HepG2 (cell line): ENCODE data around the gene CDK10. TPM values are rescaled to one million over a fixed set of nuclear protein-coding genes. Genes with fewer than 3 reads are reported as not detected.

Source experiments
- ATAC-seq: fragments of 200-7000 bp; cut with Tn5 transposase; 3 replicates; pipeline ENCODE4 v1.9.1; 2020; ENCODE audit warnings: mild to moderate bottlenecking, moderate library complexity
- BruUV-seq: library from RNA; stranded (reverse); fragments of 400-500 nt; replicated peaks from 2 replicates; lab custom pipeline; 2021; lab: Mats Ljungman, UMichigan
- CTCF ChIA-PET: fragments of 300-600 bp; formaldehyde crosslinking; extraction: SDS; loops from one replicate; lab custom pipeline; 2021; ENCODE audit warnings: low total read pairs, inconsistent platforms, low intra/inter-chr PET ratio; lab: Yijun Ruan, JAX
- POLR2A ChIA-PET: fragments of 350-600 bp; sonication (Branson Sonifier 250); formaldehyde crosslinking; loops from one replicate; lab custom pipeline; 2020; ENCODE audit warnings: antibody characterized with exemption, inconsistent platforms; lab: Yijun Ruan, JAX
- DNase-seq: peaks from one replicate; pipeline ENCODE4 v3.0.0-alpha.2; 2015; ENCODE audit warnings: low spot score
- FAIRE-seq: peaks from 3 replicates; lab custom pipeline; 2011; peaks lifted over from hg19 to GRCh38; lab: Jason Lieb, UNC
- H2AFZ ChIP-seq: one replicate; pipeline ENCODE4 v1.6.1; 2011; ENCODE audit warnings: low read length, inconsistent platforms
- H3K27ac ChIP-seq: fragments of 300-600 bp; 3 replicates; pipeline ENCODE4 v1.8.0; 2011; ENCODE audit warnings: mixed run types, mild to moderate bottlenecking, mixed read lengths, low read length, inconsistent platforms; ENCODE audit not compliant: insufficient read depth; ENCODE audit errors: extremely low read length
- H3K27me3 ChIP-seq, 2 experiments: fragments of 200-600 bp in 1 of 2; 2 replicates in 1 of 2; 3 replicates in 1 of 2; pipeline versions ENCODE4 v1.6.0 to v1.8.0; 2011; ENCODE audit warnings: low read length in 2 of 2, mild to moderate bottlenecking in 2 of 2, moderate library complexity in 2 of 2, inconsistent platforms in 1 of 2; ENCODE audit not compliant: insufficient read depth in 2 of 2, control insufficient read depth in 1 of 2
- H3K36me3 ChIP-seq, 2 experiments: fragments of 200-600 bp in 1 of 2; replicated peaks in 1 of 2; 2 replicates in 1 of 2; 3 replicates in 1 of 2; pipeline versions ENCODE4 v1.5.1 to v1.8.0; 2011; ENCODE audit warnings: low read length in 2 of 2, inconsistent platforms in 1 of 2; ENCODE audit not compliant: insufficient read depth in 2 of 2, control insufficient read depth in 1 of 2
- H3K4me1 ChIP-seq: 2 replicates; pipeline ENCODE4 v1.5.1; 2012; ENCODE audit warnings: low read length, inconsistent platforms; ENCODE audit not compliant: insufficient read depth
- H3K4me2 ChIP-seq: 2 replicates; pipeline ENCODE4 v1.6.0; 2011; ENCODE audit warnings: low read depth, low read length, inconsistent platforms
- H3K4me3 ChIP-seq, 3 experiments: fragments of 200-600 bp in 1 of 3; sonication (generic), shearing (Covaris generic) in 1 of 3; replicated peaks in 1 of 3; 2 replicates each; pipeline ENCODE4 v1.5.1; 2011 to 2016; ENCODE audit warnings: low read length in 3 of 3, inconsistent platforms in 2 of 3, low read depth in 2 of 3, mild to moderate bottlenecking in 2 of 3, control low read depth in 1 of 3, mixed read lengths in 1 of 3; ENCODE audit not compliant: insufficient read depth in 1 of 3
- H3K79me2 ChIP-seq: one replicate; pipeline ENCODE4 v1.6.1; 2011; ENCODE audit warnings: low read length, inconsistent platforms; ENCODE audit not compliant: insufficient read depth
- H3K9ac ChIP-seq: 2 replicates; pipeline ENCODE4 v1.6.0; 2011; ENCODE audit warnings: mild to moderate bottlenecking, low read depth, low read length, inconsistent platforms; ENCODE audit not compliant: insufficient read depth
- H3K9me3 ChIP-seq: 2 replicates; pipeline ENCODE4 v1.5.1; 2012; ENCODE audit warnings: mild to moderate bottlenecking, low read length
- H4K20me1 ChIP-seq: 2 replicates; pipeline ENCODE4 v1.6.0; 2011; ENCODE audit warnings: inconsistent platforms, mild to moderate bottlenecking, low read length, moderate library complexity; ENCODE audit not compliant: insufficient read depth
- HOXA7 ChIP-seq: sonication (generic); formaldehyde crosslinking; IDR thresholded peaks from 2 replicates; pipeline ENCODE4 v1.8.1; 2022; ENCODE audit warnings: mild to moderate bottlenecking, missing genetic modification reagents, moderate library complexity
- MBNL3 ChIP-seq: fragments of 250-450 bp; sonication (Bioruptor Pico); conservative IDR thresholded peaks from 2 replicates; pipeline ENCODE4 v1.8.0; 2022; ENCODE audit warnings: mild to moderate bottlenecking, inconsistent platforms
- MYC ChIP-seq: sonication (generic); formaldehyde crosslinking; IDR thresholded peaks from 2 replicates; pipeline ENCODE4 v1.9.0; 2021; ENCODE audit warnings: missing genetic modification reagents, borderline replicate concordance
- NFRKB ChIP-seq: fragments of 450-650 bp; IDR thresholded peaks from 2 replicates; pipeline ENCODE4 v1.6.1; 2017
- SMC3 ChIP-seq: IDR thresholded peaks from 2 replicates; pipeline ENCODE4 v1.6.1; 2011; ENCODE audit warnings: low read length, improper control_type of control experiment
- TFAP4 ChIP-seq: sonication (generic); IDR thresholded peaks from 2 replicates; pipeline ENCODE4 v1.6.1; 2016; ENCODE audit warnings: low read depth, borderline replicate concordance
- ZNF687 ChIP-seq: sonication (generic); formaldehyde crosslinking; IDR thresholded peaks from 2 replicates; pipeline ENCODE4 v1.5.1; 2020; ENCODE audit warnings: mild to moderate bottlenecking, missing genetic modification reagents, moderate library complexity
- ZSCAN30 ChIP-seq: sonication (generic); formaldehyde crosslinking; IDR thresholded peaks from 2 replicates; pipeline ENCODE4 v1.5.0; 2020; ENCODE audit warnings: mild to moderate bottlenecking, missing genetic modification reagents
- WGBS: methylation state at CpG from one replicate; pipeline ENCODE4 v1.1.6; 2017; ENCODE audit warnings: low lambda C conversion rate; 5-methylcytosine and 5-hydroxymethylcytosine counted together
- in situ Hi-C: cut with HindIII; loops from 2 replicates; pipeline ENCODE4 v1.10.0; 2017; ENCODE audit warnings: low pct_unique_long_range_greater_than_20kb; ENCODE audit not compliant: extremely low pct_ligation_motif_present
- intact Hi-C: fragments of 100-400 bp; cut with micrococcal nuclease; formaldehyde crosslinking; loops from one replicate; pipeline ENCODE4 v1.10.0; 2022; ENCODE audit not compliant: unreplicated experiment
- polyA plus RNA-seq, 8 experiments: library from polyadenylated mRNA; depleted of rRNA in 3 of 8; stranded (reverse) in 7 of 8; unstranded in 1 of 8; fragments of >200 nt; fragmentation: Illumina TruSeq in 4 of 8; extraction: Trizol in 4 of 8; gene quantifications; 2 replicates each; pipeline versions ENCODE4 v1.2.1 to v1.2.3, GENCODE V29; 2011 to 2016; ENCODE audit warnings: low read depth in 4 of 8, missing spikeins in 1 of 8, mixed read lengths in 1 of 8; ENCODE audit not compliant: insufficient read depth in 1 of 8
- total RNA-seq, 5 experiments: library from RNA; depleted of rRNA; stranded (reverse); fragments of >200 nt; fragmentation: Illumina TruSeq; extraction: Trizol; gene quantifications; 2 replicates each; pipeline ENCODE4 v1.2.3, GENCODE V29; 2016; ENCODE audit warnings: low read depth in 1 of 5
- TF ChIP-seq, protein P1 (sequence below): sonication (generic); formaldehyde crosslinking; IDR thresholded peaks from 2 replicates; pipeline ENCODE4 v1.4.0; 2020; ENCODE audit warnings: mild to moderate bottlenecking, missing genetic modification reagents

CDK10 gene
- total and polyA plus RNA-seq, 2 of the 13 experiments (the other 11 are each of a cell fraction or from before 2014, with no cell fraction given): 2.5 to 3.9 TPM

DNA sequence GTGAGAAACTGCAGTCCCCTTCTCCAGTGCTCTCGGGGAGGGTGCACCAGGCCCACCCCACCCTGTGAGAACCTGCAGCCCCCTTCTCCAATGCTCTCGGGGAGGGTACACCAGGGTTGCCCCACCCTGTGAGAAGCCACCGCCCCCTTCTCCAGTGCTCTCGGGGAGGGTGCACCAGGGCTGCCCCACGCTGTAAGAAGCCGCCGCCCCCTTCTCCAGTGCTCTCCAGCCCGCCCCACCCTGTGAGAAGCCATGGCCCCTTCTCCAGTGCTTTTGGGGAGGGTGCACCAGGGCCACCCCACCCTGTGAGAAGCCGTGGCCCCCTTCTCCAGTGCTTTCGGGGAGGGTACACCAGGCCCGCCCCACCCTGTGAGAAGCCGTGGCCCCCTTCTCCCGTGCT lies 16.7 kb upstream of the CDK10 start:
- H3K27ac ChIP-seq: no peak overlapping the region
- no peak overlapping the region for H2AFZ ChIP-seq
- H3K4me2 ChIP-seq: no peak overlapping the region
- intact Hi-C loops (loop anchor here (2.0 kb wide), 1 partner anchor 17 kb away; the partner anchor contains the start of gene CDK10), in situ Hi-C loops (no loop called here)
- no peak overlapping the region for H3K4me3 ChIP-seq
- H3K36me3 ChIP-seq: no peaks in the 10 kb centered on the region
- no peaks in the 10 kb centered on the region for H3K27me3 ChIP-seq
- no peak for DNase-seq
- H3K4me1 ChIP-seq: peaks cover 26% of the 10 kb centered on the region
- ChIA-PET CTCF (no interaction called here), POLR2A (no interaction called here)
- FAIRE-seq: no peak
- H3K9ac ChIP-seq: no peak overlapping the region
- BruUV-seq: no TSS peak
- no peak for ATAC-seq
- no peaks in the 10 kb centered on the region for H3K79me2 ChIP-seq
- H4K20me1 ChIP-seq: no peaks in the 10 kb centered on the region
- H3K9me3 ChIP-seq: peaks cover 12% of the 10 kb centered on the region; the same call in 1 of the 2 replicates
- TF ChIP-seq TFAP4 (no peak), NFRKB (no peak), MBNL3 (CRISPR knock-in tag) (no peak), ZSCAN30 (CRISPR knock-in tag) (no peak)
- 98% methylated on average over 7 of the region's 13 CpGs for WGBS

- no TSS peak for BruUV-seq
- Histone ChIP-seq H2AFZ (no peak overlapping the region), H3K27ac (no peak overlapping the region), H4K20me1 (no peaks in the 10 kb centered on the region), H3K4me2 (no peak overlapping the region), H3K4me3 (no peak overlapping the region), H3K9me3 (peaks cover 12% of the 10 kb centered on the region; the same call in 1 of the 2 replicates), H3K36me3 (no peaks in the 10 kb centered on the region), H3K4me1 (peaks cover 26% of the 10 kb centered on the region), H3K27me3 (no peaks in the 10 kb centered on the region), H3K79me2 (no peaks in the 10 kb centered on the region), H3K9ac (no peak overlapping the region)
- in situ Hi-C loops: no loop called here
- 78% methylated on average over 10 of the region's 10 CpGs for WGBS
- ATAC-seq (peak; percentile 71), FAIRE-seq (peak; percentile 42), DNase-seq (peak; percentile 21)
- POLR2A ChIA-PET: interaction anchor here (0.6 to 1.6 kb wide), 4 partner anchors 13 to 251 kb away, joined by 3 to 8 read pairs (median 4); no protein-coding TSS in a partner anchor
- intact Hi-C loops: loop anchor here (2.0 kb wide), 1 partner anchor 16 kb away; the partner anchor contains the start of gene CDK10
- CTCF ChIA-PET: no interaction called here
- TF ChIP-seq SMC3 (peak; percentile 28; the same call in 1 of the 2 replicates), ZNF687 (peak; percentile 36), HOXA7 (CRISPR knock-in tag) (no peak), MYC (CRISPR knock-in tag) (peak; percentile 28; the same call in 1 of the 2 replicates)
- TF ChIP-seq, protein P1, sequence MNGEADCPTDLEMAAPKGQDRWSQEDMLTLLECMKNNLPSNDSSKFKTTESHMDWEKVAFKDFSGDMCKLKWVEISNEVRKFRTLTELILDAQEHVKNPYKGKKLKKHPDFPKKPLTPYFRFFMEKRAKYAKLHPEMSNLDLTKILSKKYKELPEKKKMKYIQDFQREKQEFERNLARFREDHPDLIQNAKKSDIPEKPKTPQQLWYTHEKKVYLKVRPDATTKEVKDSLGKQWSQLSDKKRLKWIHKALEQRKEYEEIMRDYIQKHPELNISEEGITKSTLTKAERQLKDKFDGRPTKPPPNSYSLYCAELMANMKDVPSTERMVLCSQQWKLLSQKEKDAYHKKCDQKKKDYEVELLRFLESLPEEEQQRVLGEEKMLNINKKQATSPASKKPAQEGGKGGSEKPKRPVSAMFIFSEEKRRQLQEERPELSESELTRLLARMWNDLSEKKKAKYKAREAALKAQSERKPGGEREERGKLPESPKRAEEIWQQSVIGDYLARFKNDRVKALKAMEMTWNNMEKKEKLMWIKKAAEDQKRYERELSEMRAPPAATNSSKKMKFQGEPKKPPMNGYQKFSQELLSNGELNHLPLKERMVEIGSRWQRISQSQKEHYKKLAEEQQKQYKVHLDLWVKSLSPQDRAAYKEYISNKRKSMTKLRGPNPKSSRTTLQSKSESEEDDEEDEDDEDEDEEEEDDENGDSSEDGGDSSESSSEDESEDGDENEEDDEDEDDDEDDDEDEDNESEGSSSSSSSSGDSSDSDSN (CRISPR knock-in tag): no peak
Observed at GRCh38 chr16:89670496-89671431, 15.7 kb upstream of the CDK10 start.
